GM12878 (cell line): ENCODE measurements around the gene DGKB.

Source experiments
- CHD2 ChIP-seq: IDR thresholded peaks from 2 replicates; pipeline ENCODE4 v1.6.1; 2011; ENCODE audit warnings: low read depth, low read length, improper control_type of control experiment, borderline replicate concordance
- CREM ChIP-seq: IDR thresholded peaks from 2 replicates; pipeline ENCODE4 v1.6.1; 2014; ENCODE audit warnings: antibody characterized with exemption, low read depth
- NFYB ChIP-seq: IDR thresholded peaks from 2 replicates; pipeline ENCODE4 v1.6.1; 2011; ENCODE audit warnings: low read depth, mild to moderate bottlenecking, low read length, improper control_type of control experiment, moderate library complexity; ENCODE audit not compliant: insufficient read depth
- RAD21 ChIP-seq: IDR thresholded peaks from 2 replicates; pipeline ENCODE4 v1.6.1; 2011; ENCODE audit warnings: mild to moderate bottlenecking, low read depth, low read length, moderate library complexity; ENCODE audit not compliant: insufficient read depth

DNA sequence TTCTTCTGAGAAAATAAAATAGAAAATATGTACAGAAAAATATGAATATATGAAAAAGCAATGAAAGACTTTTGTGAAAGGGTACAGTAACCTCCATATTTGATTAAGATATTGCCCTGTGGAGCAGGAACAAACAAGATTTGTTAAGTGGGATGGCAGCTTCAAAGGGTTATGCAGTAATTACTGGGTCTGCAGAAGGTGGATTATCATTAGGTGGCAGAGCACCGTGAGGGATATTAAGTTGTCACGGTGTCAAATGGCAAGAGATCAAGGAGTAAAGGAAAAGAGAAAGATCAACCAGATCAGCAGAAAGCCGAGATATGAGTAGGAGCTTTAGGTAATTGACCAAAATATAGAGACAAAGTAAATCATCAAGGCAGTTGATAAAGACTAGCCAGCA, 44.1 kb downstream of the DGKB start:
- no peak for TF ChIP-seq CREM
- no peak for TF ChIP-seq CHD2
- no peak for TF ChIP-seq RAD21
- no peak for TF ChIP-seq NFYB
